NK-92 treated with Interleukin-12 subunit alpha and Interleukin-12 subunit beta, amount 100 ng/mL, for 24 hours (cell line): Measurements from ENCODE around the gene PLS1.
"Not testable (repeated sequence)": the region's sequence is repeated elsewhere in the genome, so short reads cannot be mapped to it uniquely, and the experiment has no call there.

ENCODE experiments used
- DNase-seq: peaks from one replicate; lab custom pipeline; 2025; lab: John Stamatoyannopoulos, UW

PLS1 gene

GRCh38 chr3:142597906-142598305 lies 1.7 kb downstream of the PLS1 start:
- no peak for DNase-seq

GRCh38 chr3:142601713-142602112 lies 5.5 kb downstream of the PLS1 start:
- DNase-seq, result no peak

- no peak for DNase-seq
Observed at GRCh38 chr3:142602619-142603385, 6.6 kb downstream of the PLS1 start.

- not testable (repeated sequence) for DNase-seq
Observed at GRCh38 chr3:142603386-142603705, 7.2 kb downstream of the PLS1 start.

GRCh38 chr3:142604940-142605339 lies 8.7 kb downstream of the PLS1 start:
- no peak for DNase-seq

GRCh38 chr3:142608631-142609030 lies 12.4 kb downstream of the PLS1 start:
- DNase-seq, result no peak

GRCh38 chr3:142609136-142609535 lies 12.9 kb downstream of the PLS1 start:
- DNase-seq, result no peak

GRCh38 chr3:142611206-142611605 lies 15.0 kb downstream of the PLS1 start:
- DNase-seq, result no peak

GRCh38 chr3:142613491-142613890 lies 17.3 kb downstream of the PLS1 start:
- DNase-seq, result no peak

- no peak for DNase-seq
Observed at GRCh38 chr3:142614059-142614626, 17.9 kb downstream of the PLS1 start.

GRCh38 chr3:142615171-142615570 lies 19.0 kb downstream of the PLS1 start:
- no peak for DNase-seq

- DNase-seq, result no peak
Observed at GRCh38 chr3:142618917-142619461, 22.8 kb downstream of the PLS1 start.

- DNase-seq, result no peak
Observed at GRCh38 chr3:142622405-142622804, 26.2 kb downstream of the PLS1 start.

- no peak for DNase-seq
Observed at GRCh38 chr3:142623194-142623593, 27.0 kb downstream of the PLS1 start.

- no peak for DNase-seq
Observed at GRCh38 chr3:142624341-142625152, 28.4 kb downstream of the PLS1 start.

- DNase-seq, result no peak
Observed at GRCh38 chr3:142625153-142625440, 28.9 kb downstream of the PLS1 start.

- no peak for DNase-seq
Observed at GRCh38 chr3:142626971-142627370, 30.8 kb downstream of the PLS1 start.

GRCh38 chr3:142628801-142629200 lies 32.6 kb downstream of the PLS1 start:
- no peak for DNase-seq

GRCh38 chr3:142633073-142633472 lies 36.9 kb downstream of the PLS1 start:
- DNase-seq, result no peak

GRCh38 chr3:142636050-142636449 lies 39.9 kb downstream of the PLS1 start:
- no peak for DNase-seq

GRCh38 chr3:142636664-142637063 lies 40.5 kb downstream of the PLS1 start:
- no peak for DNase-seq

- no peak for DNase-seq
Observed at GRCh38 chr3:142638291-142638690, 42.1 kb downstream of the PLS1 start.

GRCh38 chr3:142641504-142641903 lies 45.3 kb downstream of the PLS1 start:
- DNase-seq, result no peak
